Measurements from ENCODE around the gene EML1. TPM values are rescaled to one million over a fixed set of nuclear protein-coding genes. Genes with fewer than 3 reads are reported as not detected.

Gene EML1
- total RNA-seq, 1 donor from 2014 or later = 28.3 TPM

DNA sequence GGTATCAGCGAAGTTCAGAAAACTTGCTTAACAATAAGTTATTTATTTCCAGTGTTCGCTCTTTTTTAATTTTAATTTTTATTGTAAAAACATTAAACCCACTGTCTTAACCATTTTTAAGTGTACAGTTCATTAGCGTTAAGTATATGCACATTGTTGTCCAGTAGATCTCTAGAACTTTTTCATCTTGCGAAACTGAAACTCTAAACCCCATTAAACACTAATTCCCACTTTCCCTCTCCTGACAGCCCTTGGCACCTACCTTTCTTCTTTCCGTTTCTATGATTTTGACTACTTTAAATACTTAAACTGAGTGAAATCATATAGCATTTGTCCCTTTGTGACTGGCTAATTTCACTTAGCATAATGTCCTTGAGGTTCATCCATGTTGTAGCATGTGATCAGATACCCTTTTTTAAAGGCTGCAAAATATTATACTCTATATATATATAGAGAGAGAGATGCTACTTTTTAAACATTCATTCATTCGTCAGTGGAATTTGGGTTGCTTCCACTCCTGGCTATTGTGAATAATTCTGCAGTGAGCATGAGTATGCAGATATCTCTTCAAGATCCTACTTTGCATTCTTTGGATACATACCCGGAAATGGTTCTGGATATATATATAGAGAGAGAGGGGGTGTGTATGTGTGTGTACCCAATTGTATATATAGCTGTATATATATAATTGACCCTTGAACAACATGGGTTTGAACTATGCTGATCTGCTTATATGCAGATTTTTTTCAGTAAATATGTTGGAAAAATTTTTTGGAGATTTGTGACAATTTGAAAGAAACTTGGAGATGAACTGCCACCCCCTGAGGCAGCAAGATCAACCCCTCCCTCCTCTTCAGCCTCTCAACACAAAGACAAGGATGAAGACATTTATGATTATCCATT, 197.3 kb downstream of the EML1 start:
- no peak for DNase-seq (ENCODE audit: low spot score in 2 of 2)
- Histone ChIP-seq H3K4me1 (no peaks in the 10 kb centered on the region), H3K27me3 (no peaks in the 10 kb centered on the region), H3K27ac (no peak overlapping the region), H3K4me3 (no peak overlapping the region), H3K36me3 (no peaks in the 10 kb centered on the region), H3K9me3 (no peaks in the 10 kb centered on the region)
- TF ChIP-seq, protein P1, sequence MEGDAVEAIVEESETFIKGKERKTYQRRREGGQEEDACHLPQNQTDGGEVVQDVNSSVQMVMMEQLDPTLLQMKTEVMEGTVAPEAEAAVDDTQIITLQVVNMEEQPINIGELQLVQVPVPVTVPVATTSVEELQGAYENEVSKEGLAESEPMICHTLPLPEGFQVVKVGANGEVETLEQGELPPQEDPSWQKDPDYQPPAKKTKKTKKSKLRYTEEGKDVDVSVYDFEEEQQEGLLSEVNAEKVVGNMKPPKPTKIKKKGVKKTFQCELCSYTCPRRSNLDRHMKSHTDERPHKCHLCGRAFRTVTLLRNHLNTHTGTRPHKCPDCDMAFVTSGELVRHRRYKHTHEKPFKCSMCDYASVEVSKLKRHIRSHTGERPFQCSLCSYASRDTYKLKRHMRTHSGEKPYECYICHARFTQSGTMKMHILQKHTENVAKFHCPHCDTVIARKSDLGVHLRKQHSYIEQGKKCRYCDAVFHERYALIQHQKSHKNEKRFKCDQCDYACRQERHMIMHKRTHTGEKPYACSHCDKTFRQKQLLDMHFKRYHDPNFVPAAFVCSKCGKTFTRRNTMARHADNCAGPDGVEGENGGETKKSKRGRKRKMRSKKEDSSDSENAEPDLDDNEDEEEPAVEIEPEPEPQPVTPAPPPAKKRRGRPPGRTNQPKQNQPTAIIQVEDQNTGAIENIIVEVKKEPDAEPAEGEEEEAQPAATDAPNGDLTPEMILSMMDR (IDR thresholded peaks at IDR 0.05) = no peak
- intact Hi-C loops (cut with DNase I) = no loop called here

DNA sequence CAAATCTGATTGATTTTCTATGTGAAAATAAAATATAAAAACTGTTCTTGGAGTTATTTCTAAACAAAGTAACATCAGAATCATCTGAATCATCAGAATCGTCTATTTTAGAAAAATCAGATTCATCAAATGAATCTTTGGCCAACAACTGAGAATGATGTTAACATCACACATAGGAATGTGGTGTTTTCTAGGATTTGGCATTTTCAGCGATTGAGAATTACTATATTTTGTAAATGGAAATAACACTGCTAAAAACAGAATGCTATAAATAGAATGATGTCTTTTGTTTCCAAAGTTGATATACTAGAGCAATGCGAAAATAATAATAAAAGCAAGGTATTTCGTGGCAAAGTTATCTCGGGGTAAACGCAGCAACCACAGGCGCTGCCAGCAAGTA, 198.1 kb downstream of the EML1 start:
- H3K9me3 ChIP-seq = no peaks in the 10 kb centered on the region
- no peak overlapping the region for H3K27ac ChIP-seq
- H3K36me3 ChIP-seq = no peaks in the 10 kb centered on the region
- TF ChIP-seq, protein P1 (IDR thresholded peaks at IDR 0.05) = no peak
- no peak overlapping the region for H3K4me3 ChIP-seq
- no peak for DNase-seq (ENCODE audit: low spot score in 2 of 2)
- H3K4me1 ChIP-seq = no peaks in the 10 kb centered on the region
- no peaks in the 10 kb centered on the region for H3K27me3 ChIP-seq
- intact Hi-C loops (cut with DNase I) = no loop called here

Other genes with a start within 250 kb of the EML1 start
- 0.64 TPM for gene CCDC85C, start 189.2 kb upstream of the EML1 start, total RNA-seq
- gene HHIPL1, start 148.3 kb upstream of the EML1 start, total RNA-seq = 11.9 TPM
- gene CYP46A1, start 109.1 kb upstream of the EML1 start, total RNA-seq = not detected

All from ascending aorta (tissue), 2 donors.